Measurements from ENCODE around the gene SBF2.
A peak's percentile ranks its signal among the peaks of the same experiment; 100 is the strongest.

SBF2 gene

DNA sequence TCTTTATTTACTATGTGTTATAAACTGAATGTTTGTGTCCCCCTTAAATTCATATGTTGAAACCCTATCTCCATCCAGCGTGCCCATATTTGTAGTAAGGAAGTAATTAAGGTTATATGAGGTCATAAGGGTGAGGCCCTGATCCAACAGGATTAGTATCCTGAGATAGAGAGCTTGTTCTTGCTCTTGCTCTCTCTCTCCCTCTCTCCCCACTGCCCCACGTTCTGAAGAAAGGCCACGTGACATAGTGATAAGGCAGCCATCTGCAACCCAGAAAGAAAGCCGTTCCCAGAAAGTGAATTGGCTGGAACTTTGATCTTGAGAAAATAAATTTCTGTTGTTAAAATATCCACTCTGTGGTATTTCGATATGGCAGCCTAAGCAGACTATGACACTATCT is 417.7 kb downstream of the SBF2 start:
- in situ Hi-C loops (cut with HindIII; ENCODE audit: low sequenced_read_pairs) = no loop called here
- TF ChIP-seq, protein P1, sequence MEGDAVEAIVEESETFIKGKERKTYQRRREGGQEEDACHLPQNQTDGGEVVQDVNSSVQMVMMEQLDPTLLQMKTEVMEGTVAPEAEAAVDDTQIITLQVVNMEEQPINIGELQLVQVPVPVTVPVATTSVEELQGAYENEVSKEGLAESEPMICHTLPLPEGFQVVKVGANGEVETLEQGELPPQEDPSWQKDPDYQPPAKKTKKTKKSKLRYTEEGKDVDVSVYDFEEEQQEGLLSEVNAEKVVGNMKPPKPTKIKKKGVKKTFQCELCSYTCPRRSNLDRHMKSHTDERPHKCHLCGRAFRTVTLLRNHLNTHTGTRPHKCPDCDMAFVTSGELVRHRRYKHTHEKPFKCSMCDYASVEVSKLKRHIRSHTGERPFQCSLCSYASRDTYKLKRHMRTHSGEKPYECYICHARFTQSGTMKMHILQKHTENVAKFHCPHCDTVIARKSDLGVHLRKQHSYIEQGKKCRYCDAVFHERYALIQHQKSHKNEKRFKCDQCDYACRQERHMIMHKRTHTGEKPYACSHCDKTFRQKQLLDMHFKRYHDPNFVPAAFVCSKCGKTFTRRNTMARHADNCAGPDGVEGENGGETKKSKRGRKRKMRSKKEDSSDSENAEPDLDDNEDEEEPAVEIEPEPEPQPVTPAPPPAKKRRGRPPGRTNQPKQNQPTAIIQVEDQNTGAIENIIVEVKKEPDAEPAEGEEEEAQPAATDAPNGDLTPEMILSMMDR (IDR thresholded peaks at IDR 0.05; ENCODE audit: low read depth, low read length, missing control alignments) = no peak
- DNase-seq (ENCODE audit: low read depth) = no peak
- H3K4me3 ChIP-seq (ENCODE audit: low read depth, low read length) = no peak overlapping the region

DNA sequence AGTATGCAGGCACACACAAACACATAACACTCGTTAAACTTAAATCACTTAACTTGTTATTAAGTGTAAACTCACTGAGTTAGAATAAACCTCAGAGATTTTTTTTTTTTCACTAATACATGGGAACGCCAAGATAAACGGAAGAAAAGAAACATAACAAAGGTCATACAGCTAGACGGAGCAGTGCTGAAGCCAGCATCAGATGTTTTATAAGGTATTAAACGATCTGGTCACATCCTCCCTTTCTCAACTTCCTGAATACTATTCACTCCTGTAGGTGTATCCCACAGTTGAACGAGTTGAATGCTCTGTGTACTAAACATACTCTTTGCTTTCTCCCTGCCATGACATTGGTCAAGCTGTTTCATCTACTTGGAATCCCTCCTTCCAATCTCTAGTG is 418.2 kb downstream of the SBF2 start:
- TF ChIP-seq, protein P1 (IDR thresholded peaks at IDR 0.05; ENCODE audit: low read depth, low read length, missing control alignments) = no peak
- in situ Hi-C loops (cut with HindIII; ENCODE audit: low sequenced_read_pairs) = no loop called here
- no peak for DNase-seq (ENCODE audit: low read depth)
- H3K4me3 ChIP-seq (ENCODE audit: low read depth, low read length) = no peak overlapping the region

DNA sequence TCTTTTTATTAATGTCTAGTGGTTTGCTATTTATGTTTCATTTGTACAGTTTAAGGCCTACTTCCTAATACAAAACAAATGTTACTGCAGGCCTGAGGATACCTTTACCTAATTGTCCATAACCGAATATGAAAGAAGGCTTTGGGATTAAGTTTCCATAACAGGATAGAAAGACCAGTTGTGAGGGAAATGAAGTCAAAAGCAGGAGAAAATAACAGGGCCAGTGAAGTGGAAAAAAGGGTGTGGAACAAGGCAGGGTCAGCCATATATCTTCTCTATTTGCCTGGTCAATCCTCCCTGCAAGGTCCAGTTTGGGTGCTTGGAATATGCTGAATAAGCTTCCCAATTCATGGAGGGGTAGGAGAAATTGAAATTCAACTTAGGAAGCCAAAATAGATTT is 418.6 kb downstream of the SBF2 start:
- TF ChIP-seq, protein P1 (IDR thresholded peaks at IDR 0.05; ENCODE audit: low read depth, low read length, missing control alignments) = no peak
- in situ Hi-C loops (cut with HindIII; ENCODE audit: low sequenced_read_pairs) = no loop called here
- no peak overlapping the region for H3K4me3 ChIP-seq (ENCODE audit: low read depth, low read length)
- DNase-seq (ENCODE audit: low read depth) = no peak

DNA sequence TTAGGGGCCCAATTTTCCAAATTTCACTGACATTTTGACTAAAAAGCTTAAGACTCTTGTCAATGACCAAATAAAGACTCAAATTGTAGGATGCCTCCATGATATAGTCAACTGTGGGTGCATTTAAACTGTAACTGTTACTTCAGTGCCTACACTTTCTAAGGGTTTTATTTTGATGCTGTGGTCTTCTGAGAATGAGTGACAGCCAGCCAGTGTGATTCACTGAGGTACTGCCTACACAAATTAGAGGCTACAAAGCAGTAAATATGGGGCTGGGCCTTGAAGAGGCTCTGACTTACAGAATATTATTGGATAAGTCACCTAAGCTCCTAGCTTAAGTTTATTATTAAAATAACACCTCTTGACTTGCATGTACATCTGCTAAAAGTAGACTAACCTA is 419.6 kb downstream of the SBF2 start:
- DNase-seq (ENCODE audit: low read depth) = no peak
- in situ Hi-C loops (cut with HindIII; ENCODE audit: low sequenced_read_pairs) = no loop called here
- TF ChIP-seq, protein P1 (IDR thresholded peaks at IDR 0.05; ENCODE audit: low read depth, low read length, missing control alignments) = no peak
- H3K4me3 ChIP-seq (ENCODE audit: low read depth, low read length) = no peak overlapping the region

DNA sequence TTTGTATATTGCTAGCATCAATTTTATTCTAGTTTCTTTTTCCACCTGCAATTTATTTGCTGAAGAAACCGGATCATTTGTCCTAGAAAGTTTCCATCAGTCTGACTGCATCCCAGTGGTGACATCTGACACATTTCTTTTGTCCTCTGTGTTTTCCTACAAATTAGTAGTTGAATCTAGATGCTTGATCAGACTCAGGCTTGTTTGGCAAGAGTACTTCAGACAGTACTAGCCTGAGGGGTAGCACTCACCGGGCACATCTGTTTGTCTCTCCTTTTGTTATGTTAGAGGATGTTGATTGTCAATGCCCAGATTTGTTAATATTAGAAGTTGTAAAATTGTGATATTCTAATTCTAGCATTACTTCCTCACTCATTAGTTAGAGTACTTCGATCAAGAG is 425.4 kb downstream of the SBF2 start:
- DNase-seq (ENCODE audit: low read depth) = no peak
- TF ChIP-seq, protein P1 (IDR thresholded peaks at IDR 0.05; ENCODE audit: low read depth, low read length, missing control alignments) = no peak
- in situ Hi-C loops (cut with HindIII; ENCODE audit: low sequenced_read_pairs) = no loop called here
- H3K4me3 ChIP-seq (ENCODE audit: low read depth, low read length) = no peak overlapping the region

DNA sequence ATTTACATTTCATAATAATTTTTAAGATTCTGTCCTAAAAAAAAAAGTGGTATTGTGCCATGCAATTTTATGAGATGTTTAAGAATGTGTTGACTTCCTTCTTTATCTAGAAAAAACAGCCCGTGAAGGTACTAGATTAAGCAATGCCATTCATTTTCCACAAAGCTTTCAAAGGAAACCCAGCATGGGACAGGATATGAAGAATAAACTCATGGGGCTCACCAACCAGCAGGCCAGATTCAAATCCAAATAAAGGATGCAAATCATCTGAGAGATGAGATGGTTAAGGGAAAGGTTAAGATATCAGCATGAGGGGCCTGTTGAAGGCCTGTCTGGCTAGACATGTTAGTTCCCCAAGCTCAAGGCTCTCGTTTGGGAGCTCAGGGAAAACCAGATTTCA is 431.0 kb downstream of the SBF2 start:
- no peak overlapping the region for H3K4me3 ChIP-seq (ENCODE audit: low read depth, low read length)
- TF ChIP-seq, protein P1 (IDR thresholded peaks at IDR 0.05; ENCODE audit: low read depth, low read length, missing control alignments) = no peak
- in situ Hi-C loops (cut with HindIII; ENCODE audit: low sequenced_read_pairs) = no loop called here
- DNase-seq (ENCODE audit: low read depth) = peak; percentile 49
